Gastroesophageal sphincter (tissue), 4 donors: ENCODE results near the gene TMEM45A. TPM values are rescaled to one million over a fixed set of nuclear protein-coding genes. Genes with fewer than 3 reads are reported as not detected.

Experiments used
- ATAC-seq: fragments of 150-250 bp; one replicate; pipeline ENCODE4 v1.9.1; 2016; ENCODE audit warnings: mild to moderate bottlenecking, moderate library complexity
- H3K27ac ChIP-seq, 4 donors: fragments of 200-600 bp; sonication (generic) in 3 of 4; 1 replicate in 3 of 4; 2 replicates in 1 of 4; pipeline ENCODE4 v1.5.1; 2016 to 2019
- H3K27me3 ChIP-seq: fragments of 200-600 bp; sonication (generic); one replicate; pipeline ENCODE4 v1.5.1; 2019
- H3K36me3 ChIP-seq, 2 donors: fragments of 200-600 bp; sonication (generic); one replicate each; pipeline ENCODE4 v1.5.1; 2019; ENCODE audit warnings: control low read depth in 1 of 2
- H3K4me1 ChIP-seq, 3 donors: fragments of 200-600 bp; sonication (generic); 1 replicate in 2 of 3; 2 replicates in 1 of 3; pipeline ENCODE4 v1.5.1; 2016 to 2019; ENCODE audit warnings: control low read depth in 2 of 3
- H3K4me3 ChIP-seq, 2 donors: fragments of 200-600 bp; sonication (generic); one replicate each; pipeline ENCODE4 v1.5.1; 2019; ENCODE audit warnings: mild to moderate bottlenecking in 1 of 2, moderate library complexity in 1 of 2
- H3K9me3 ChIP-seq, 3 donors: fragments of 200-600 bp; sonication (generic); one replicate each; pipeline ENCODE4 v1.5.1; 2017 to 2019; ENCODE audit warnings: control low read depth in 2 of 3
- CTCF ChIP-seq, 4 experiments: fragments of 200-600 bp in 2 of 4; fragments of 450-650 bp in 2 of 4; sonication (generic) in 1 of 4; IDR thresholded peaks; one replicate each; pipeline ENCODE4 v1.5.1; 2017 to 2019; ENCODE audit warnings: antibody characterized with exemption in 4 of 4, mild to moderate bottlenecking in 2 of 4, moderate library complexity in 2 of 4
- EP300 ChIP-seq: sonication (generic); formaldehyde crosslinking; IDR thresholded peaks from one replicate; pipeline ENCODE4 v1.6.1; 2017; ENCODE audit warnings: antibody characterized with exemption, mild to moderate bottlenecking
- POLR2A ChIP-seq, 2 donors: fragments of 450-650 bp; IDR thresholded peaks; one replicate each; pipeline ENCODE4 v1.6.1; 2017; ENCODE audit warnings: antibody characterized with exemption in 2 of 2, mild to moderate bottlenecking in 2 of 2, moderate library complexity in 1 of 2
- POLR2AphosphoS5 ChIP-seq: sonication (generic); formaldehyde crosslinking; IDR thresholded peaks from one replicate; pipeline ENCODE4 v1.6.1; 2017; ENCODE audit warnings: antibody characterized with exemption
- WGBS, 2 donors: methylation state at CpG; one replicate each; pipeline ENCODE4 v1.1.5; 2018; ENCODE audit warnings: low coverage in 1 of 2; 5-methylcytosine and 5-hydroxymethylcytosine counted together
- total RNA-seq, 4 donors: library from RNA; depleted of rRNA; stranded (reverse); fragments of >200 nt; gene quantifications; one replicate each; pipeline ENCODE4 v1.1.0, GENCODE V29; 2016

TMEM45A gene
- total RNA-seq, 4 donors from 2014 or later: 8.9 to 18.4 (median 17.6) TPM

DNA sequence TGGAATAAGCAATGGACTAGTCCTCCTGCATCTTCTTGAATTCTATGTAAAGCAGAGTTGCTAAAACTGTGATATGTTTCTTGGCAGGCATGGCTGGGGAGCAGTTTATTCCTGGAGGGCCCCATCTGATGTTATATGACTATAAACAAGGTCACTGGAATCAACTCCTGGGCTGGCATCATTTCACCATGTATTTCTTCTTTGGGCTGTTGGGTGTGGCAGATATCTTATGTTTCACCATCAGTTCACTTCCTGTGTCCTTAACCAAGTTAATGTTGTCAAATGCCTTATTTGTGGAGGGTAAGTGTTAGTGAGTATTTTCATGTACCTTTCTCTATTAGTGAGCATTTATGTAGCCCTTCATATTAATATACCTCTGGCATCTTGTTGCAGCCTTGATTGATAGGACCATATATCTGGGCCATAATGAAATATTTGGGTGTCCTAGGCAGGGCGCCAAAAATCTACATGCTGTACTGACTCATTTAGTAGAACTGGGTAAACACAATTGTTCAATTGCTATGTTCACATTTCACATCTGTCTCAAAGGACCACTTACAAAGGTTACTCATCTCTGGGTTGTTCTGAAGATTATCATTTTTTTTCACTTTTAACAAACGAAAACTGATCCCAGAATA lies 64.4 kb downstream of the TMEM45A start:
- 82 to 83% methylated on average over 2 of the region's 2 CpGs for WGBS, 2 donors
- TF ChIP-seq POLR2A (IDR thresholded peaks at IDR 0.05): no peak
- TF ChIP-seq EP300: no peak
- no peak for TF ChIP-seq CTCF (IDR thresholded peaks at IDR 0.05)
- TF ChIP-seq POLR2AphosphoS5: no peak
- no peak overlapping the region for H3K27ac ChIP-seq

DNA sequence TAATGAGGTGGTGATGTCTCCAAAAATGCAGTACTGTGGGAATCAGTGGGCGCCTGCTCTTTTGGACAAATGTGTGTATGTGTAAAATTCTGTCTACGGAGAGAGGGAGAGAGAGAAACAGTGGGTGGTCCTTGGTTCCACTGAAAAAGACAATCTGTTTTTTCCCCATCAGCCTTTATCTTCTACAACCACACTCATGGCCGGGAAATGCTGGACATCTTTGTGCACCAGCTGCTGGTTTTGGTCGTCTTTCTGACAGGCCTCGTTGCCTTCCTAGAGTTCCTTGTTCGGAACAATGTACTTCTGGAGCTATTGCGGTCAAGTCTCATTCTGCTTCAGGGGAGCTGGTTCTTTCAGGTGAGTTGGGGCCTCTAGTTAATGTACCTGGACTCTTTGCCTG lies 65.8 kb downstream of the TMEM45A start:
- H3K4me1 ChIP-seq: no peaks in the 10 kb centered on the region
- no peaks in the 10 kb centered on the region for H3K9me3 ChIP-seq
- no peak for ATAC-seq
- no peak overlapping the region for H3K27ac ChIP-seq
- H3K4me3 ChIP-seq: no peak overlapping the region
- H3K27me3 ChIP-seq: no peaks in the 10 kb centered on the region
- no peak for TF ChIP-seq CTCF (IDR thresholded peaks at IDR 0.05)
- no peak for TF ChIP-seq EP300
- no peak for TF ChIP-seq POLR2A (IDR thresholded peaks at IDR 0.05)
- TF ChIP-seq POLR2AphosphoS5: no peak
- peaks cover 0 to 5% of the 10 kb centered on the region in 2 donors for H3K36me3 ChIP-seq
- 91% methylated on average over 7 of the region's 7 CpGs; no CpG with 5 or more reads in 1 of the 2 donors for WGBS, 2 donors

More for the DNA sequence above, 64.4 kb downstream of the TMEM45A start:
- H3K4me1 ChIP-seq: no peaks in the 10 kb centered on the region
- ATAC-seq: no peak
- no peak overlapping the region for H3K4me3 ChIP-seq
- H3K27me3 ChIP-seq: no peaks in the 10 kb centered on the region
- H3K9me3 ChIP-seq: no peaks in the 10 kb centered on the region
- peaks cover 0 to 5% of the 10 kb centered on the region in 2 donors for H3K36me3 ChIP-seq

DNA sequence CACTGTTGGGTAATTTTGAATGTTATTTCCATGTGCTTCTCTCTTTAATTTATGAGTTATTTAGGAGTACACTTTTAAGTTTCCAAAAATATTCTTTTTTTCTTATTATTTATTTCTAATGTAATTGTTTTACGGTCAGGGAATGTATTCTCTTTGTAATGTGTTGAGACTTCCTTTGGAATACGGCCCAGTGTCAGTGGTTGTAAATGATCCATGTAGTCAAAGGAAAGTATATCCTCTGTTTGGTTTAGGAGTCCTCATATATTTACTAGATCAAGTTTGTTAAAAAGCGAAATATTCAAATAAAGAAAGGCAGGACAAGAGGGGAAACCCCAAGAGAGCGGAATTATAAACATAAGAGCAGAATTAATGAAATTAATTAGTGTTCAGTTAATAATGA lies 68.0 kb downstream of the TMEM45A start:
- no peaks in the 10 kb centered on the region for H3K4me1 ChIP-seq
- H3K27ac ChIP-seq: no peak overlapping the region
- H3K9me3 ChIP-seq: no peaks in the 10 kb centered on the region
- no peak overlapping the region for H3K4me3 ChIP-seq
- no peak for ATAC-seq
- TF ChIP-seq POLR2A (IDR thresholded peaks at IDR 0.05) (no peak), CTCF (IDR thresholded peaks at IDR 0.05) (no peak), POLR2AphosphoS5 (no peak), EP300 (no peak)
- no peaks in the 10 kb centered on the region for H3K27me3 ChIP-seq
- H3K36me3 ChIP-seq: peaks cover 0 to 5% of the 10 kb centered on the region in 2 donors
- 62 to 71% methylated on average over 3 to 4 of the region's 4 CpGs for WGBS, 2 donors

GRCh38 chr3:100561459-100562158 lies 69.2 kb downstream of the TMEM45A start:
- peaks cover 0 to 5% of the 10 kb centered on the region in 2 donors for H3K36me3 ChIP-seq
- no peak overlapping the region for H3K4me3 ChIP-seq
- no peaks in the 10 kb centered on the region for H3K4me1 ChIP-seq
- WGBS, 2 donors: 75 to 92% methylated on average over 6 to 7 of the region's 7 CpGs
- no peaks in the 10 kb centered on the region for H3K9me3 ChIP-seq
- H3K27ac ChIP-seq: no peak overlapping the region
- H3K27me3 ChIP-seq: no peaks in the 10 kb centered on the region
- ATAC-seq: peak; percentile 77
- TF ChIP-seq CTCF (IDR thresholded peaks at IDR 0.05): no peak
- TF ChIP-seq POLR2A (IDR thresholded peaks at IDR 0.05): no peak
- no peak for TF ChIP-seq POLR2AphosphoS5
- TF ChIP-seq EP300: no peak
